ENCODE measurements around the gene DMAP1. TPM values are rescaled to one million over a fixed set of nuclear protein-coding genes. Genes with fewer than 3 reads are reported as not detected.

DMAP1 gene
- total RNA-seq, 1 donor from 2014 or later: 34.8 TPM

- no peak for DNase-seq (ENCODE audit: low read depth, low spot score)
Measured at GRCh38 chr1:44227211-44227610, 13.9 kb downstream of the DMAP1 start.

- no peak for DNase-seq (ENCODE audit: low read depth, low spot score)
Measured at GRCh38 chr1:44228218-44228617, 14.9 kb downstream of the DMAP1 start.

DNA sequence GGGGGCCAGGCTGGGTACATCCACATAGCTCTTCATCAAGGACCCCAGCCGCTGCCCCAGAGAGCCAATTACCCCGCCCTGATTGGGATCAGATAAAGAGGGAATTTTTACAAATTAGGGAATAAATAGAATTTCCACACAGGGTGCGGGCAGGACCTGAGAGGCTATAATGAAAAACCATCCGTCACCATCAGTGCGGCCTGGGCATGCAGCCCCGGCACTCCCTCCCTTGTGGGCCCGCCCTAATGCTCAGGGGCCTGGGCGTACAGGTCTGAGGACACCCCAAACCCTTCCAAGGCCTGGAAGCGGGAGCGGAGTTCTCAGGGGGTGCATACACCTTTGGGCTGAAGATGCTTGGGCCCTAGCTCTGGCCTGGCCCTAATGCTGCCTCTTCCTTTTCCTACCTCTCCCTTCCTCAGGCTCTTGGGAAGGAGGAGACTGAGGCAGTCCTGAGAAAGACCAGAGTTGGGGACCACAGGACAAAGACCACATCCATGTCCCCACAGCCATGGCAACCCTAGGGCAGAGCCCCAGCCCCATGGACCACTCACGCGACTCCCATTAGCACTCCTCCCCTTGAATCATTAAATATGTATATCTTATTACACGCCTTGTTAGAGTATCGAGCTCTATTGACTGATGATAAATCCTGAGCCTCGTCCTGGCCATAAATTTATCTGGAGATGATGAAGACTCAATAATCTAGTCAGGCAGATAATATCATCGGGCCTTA, 16.3 kb downstream of the DMAP1 start:
- DNase-seq (ENCODE audit: low read depth, low spot score): no peak

- no peak for DNase-seq (ENCODE audit: low read depth, low spot score)
Measured at GRCh38 chr1:44230796-44231195, 17.5 kb downstream of the DMAP1 start.

DNA sequence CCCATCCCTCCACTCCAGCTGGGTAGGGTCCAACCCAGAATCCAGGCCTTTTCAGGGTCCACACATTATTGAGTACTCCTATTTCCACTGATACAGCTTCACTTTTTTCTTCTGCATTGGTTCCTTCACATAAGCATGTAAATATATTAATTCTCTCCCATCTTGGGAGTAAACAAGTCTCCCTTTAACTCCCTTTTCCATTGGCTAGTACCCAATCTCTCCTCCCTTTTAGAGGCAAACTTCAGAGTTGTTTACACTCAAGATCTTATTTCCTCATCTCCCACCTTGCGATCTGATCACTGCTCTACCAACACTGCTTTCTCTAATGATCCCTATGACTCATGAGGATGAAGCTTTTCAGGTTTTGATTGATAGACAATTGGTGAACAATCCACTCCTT, 20.3 kb downstream of the DMAP1 start:
- no peak for DNase-seq (ENCODE audit: low read depth, low spot score)

- no peak for DNase-seq (ENCODE audit: low read depth, low spot score)
Measured at GRCh38 chr1:44235808-44236207, 22.5 kb downstream of the DMAP1 start.

DNA sequence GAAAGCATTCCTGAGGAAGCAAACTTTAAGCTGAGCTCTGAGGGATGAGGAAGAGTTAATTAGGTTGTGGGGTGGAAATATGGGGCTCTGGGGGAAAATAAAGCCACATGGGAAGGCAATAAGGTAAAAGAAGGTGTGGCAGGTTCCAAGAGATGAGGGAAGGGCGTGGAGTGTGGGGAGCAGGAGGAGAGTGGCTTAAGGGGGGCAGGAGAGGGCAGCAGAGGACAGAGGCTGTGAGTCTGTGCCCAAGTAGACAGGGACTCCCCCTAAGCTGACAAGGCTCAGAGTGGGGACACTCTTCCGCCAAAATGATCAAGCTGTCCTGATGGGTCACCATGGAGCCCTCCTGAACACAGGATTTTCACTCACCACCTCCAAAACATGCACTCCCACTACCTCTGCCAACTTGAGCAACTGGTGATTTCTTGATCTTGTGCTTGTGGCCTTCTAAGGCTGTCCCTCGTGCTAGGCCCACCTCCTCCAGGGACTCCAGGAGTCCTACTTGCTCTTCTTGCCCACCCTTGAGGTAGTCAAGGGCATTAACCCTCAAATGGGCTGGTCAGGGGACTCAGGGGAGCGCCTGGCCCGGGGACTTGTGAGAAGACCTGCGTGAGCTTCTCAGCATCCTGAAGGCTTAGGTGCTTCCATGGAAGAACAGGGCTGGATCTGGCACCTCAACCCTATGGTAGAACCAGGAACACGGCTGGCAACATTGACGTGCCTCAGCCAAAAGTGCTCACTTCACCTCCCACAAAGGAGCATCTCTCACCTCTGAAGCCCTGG, 23.4 kb downstream of the DMAP1 start:
- no peak for DNase-seq (ENCODE audit: low read depth, low spot score)

DNA sequence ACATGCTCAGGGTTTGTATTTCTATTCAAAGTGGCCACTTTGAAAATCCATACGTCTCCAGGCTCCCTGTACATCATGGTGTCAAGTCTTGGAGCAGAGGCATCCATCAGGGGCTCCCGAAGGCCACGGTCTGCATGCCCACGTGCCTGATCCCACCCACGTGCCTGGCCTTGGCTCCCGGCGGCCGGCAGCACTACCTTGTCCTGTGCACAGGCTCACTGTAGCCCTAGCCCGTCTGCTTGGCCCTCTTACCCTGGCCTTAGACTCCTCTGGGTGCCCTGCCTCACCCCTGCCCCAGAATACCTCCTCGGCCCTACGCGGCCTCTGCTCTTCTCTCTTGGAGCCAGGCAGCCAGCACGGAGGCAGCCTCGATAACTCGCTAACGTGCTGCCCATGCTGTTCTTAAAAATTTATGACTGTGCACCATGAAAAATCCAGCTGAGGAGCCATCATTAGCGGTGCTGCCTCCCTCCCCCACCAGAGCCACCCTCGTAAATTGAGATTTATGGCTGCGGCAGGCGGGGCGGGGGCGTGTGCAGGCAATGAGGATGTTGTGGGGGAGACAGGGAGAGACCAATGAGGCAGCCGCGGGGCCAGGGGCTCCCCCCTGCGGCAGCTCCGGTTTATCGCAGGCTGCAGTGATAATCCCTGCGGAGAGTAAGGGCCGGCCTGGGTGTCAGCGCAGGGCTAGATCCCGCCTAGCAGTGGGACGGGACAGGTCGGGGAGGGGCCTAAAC, 24.6 kb downstream of the DMAP1 start:
- no peak for DNase-seq (ENCODE audit: low read depth, low spot score)

DNA sequence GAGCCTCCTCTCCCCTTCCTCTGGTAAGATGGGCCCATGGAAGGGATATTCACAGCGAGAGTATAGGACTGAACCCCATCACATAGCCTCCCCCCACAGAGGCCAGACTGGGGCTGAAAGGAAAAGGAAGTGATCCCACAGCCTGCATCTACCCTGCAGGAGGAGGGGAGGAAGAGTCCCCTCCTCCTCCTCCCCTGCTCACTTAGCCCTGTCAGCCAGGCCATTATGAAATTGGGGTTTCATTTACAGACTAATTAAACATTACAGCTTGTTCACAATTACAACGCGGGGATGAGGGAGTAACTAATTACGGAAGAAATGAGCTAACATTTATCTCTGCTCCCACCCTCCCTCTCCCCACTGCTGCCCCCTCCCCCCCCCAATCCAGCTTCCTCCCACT, 25.4 kb downstream of the DMAP1 start:
- no peak for DNase-seq (ENCODE audit: low read depth, low spot score)

DNA sequence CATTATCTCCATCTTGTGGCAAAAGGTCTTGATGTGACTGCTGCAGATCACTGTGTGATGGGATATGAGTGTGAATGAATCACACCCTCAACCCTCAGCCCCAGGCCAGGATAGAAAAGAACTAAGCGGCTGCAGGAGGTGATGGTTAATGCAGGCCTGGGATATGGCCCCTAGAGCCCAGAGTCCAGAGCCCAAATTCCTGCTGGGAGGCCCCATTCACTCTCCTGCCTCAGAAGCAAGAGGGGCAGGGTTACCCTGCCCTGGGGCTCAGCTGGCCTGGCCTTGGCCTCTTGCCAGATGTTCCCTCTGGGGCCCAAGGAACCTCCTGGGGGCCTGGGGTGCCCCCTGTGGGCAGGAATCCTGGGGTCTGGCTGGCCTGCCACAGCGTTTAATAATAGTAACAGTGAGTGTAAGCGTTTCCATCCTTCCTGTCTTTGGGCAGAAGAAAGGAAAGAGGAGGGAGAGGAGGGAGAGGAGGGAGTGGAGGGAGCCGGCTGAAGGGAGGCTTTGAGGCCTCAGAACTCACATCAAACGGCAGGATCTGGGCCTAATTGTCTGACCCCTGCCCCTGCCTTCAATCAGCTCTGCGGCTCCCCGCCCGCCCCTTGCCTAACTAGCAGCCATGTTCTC, 26.2 kb downstream of the DMAP1 start:
- no peak for DNase-seq (ENCODE audit: low read depth, low spot score)

- no peak for DNase-seq (ENCODE audit: low read depth, low spot score)
Measured at GRCh38 chr1:44239961-44240371, 26.7 kb downstream of the DMAP1 start.

DNA sequence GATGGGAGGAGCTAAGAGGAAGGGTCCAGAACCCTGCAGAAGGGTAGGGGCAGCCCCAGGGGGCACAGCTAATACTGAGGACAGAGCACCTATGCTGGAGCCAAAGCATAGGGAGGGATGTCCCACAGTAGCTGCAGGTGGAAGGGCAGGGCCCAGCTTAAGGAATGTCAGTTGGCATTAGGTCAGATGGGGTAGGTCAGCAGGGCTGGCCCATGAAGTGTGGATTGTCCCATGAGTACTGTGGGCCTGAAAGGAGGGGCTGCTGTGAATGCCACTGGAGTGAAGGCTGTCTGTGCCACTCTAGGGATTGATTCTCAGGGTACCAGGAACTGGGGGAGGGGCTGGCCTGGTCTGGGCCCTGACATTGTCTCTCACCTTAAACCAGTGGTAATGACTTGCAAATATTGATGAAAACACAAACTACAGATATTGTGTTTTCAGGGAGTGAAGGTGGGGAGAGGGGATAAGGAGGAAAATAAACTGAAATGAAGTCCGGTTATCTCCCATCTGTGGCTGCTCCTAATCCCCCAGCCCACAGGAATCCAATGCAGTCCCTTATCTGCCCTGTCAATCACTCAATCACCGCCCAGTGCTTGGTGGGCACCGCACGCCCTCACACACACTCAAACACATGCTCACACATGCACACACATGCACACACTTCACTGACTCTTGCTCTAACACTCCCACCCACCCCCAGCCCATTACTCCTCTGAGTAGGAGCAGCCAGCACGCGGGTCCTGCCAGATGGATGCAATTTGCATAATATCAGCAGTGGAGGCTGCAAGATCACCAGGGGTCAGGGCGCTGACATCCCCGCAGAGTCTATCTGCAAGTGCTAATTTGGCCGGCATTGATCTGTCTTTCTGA, 27.8 kb downstream of the DMAP1 start:
- DNase-seq (ENCODE audit: low read depth, low spot score): no peak

DNA sequence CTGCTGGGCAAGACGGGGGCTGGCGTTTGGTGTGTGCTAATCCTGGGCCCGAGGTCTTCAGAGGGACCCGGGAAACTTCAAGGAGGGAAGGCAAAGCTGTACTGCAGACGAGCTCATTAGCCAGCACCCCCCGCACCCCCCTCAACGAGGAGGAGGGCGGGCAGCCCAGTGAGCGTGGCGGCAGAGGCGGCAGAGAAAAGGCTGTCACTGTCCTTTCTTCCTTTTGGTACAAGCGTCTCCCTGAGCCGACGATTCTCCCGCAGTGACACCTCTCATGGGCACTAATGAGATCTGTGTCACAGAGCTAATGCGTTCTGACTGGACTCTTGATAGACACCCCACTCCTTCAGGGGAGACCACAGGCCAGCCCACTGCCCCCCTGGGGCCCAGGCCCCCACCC, 29.5 kb downstream of the DMAP1 start:
- no peak for DNase-seq (ENCODE audit: low read depth, low spot score)

DNA sequence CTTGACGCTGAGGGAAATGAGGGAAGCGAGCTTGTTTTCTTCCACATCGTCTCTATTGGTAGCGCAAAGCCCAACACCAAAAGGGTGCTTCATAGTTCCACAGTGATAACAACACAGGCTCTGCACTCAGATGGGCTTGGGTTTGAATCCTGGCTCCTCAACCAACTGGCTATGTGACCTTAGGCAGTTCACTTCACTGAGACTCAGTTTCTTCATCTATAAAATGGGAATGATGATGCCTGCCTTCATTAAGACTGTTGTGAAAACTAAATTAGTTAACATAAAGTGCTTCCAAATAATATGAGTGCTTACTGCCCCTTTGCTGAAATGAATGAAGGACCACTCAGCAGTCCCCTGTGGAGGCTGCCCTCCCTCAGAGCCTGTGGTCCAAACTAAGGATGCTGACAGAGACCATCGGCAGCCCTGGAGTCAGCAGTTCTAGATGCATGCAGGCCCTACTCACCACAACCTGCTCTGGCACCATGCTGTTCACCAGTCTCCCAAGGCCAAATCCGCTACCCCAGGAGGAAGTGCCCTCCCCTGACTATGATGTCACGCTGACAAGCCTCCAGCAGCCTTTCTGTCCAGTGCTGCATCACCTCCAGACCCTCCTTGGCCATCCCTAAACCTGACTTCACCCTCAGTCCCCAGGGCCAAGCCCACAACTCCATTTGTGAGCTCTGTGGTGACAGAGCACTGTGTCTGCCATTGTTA, 30.7 kb downstream of the DMAP1 start:
- no peak for DNase-seq (ENCODE audit: low read depth, low spot score)

GRCh38 chr1:44244986-44245385, 31.7 kb downstream of the DMAP1 start:
- no peak for DNase-seq (ENCODE audit: low read depth, low spot score)

GRCh38 chr1:44246806-44247205, 33.5 kb downstream of the DMAP1 start:
- no peak for DNase-seq (ENCODE audit: low read depth, low spot score)

- no peak for DNase-seq (ENCODE audit: low read depth, low spot score)
Measured at GRCh38 chr1:44249543-44249942, 36.3 kb downstream of the DMAP1 start.

DNA sequence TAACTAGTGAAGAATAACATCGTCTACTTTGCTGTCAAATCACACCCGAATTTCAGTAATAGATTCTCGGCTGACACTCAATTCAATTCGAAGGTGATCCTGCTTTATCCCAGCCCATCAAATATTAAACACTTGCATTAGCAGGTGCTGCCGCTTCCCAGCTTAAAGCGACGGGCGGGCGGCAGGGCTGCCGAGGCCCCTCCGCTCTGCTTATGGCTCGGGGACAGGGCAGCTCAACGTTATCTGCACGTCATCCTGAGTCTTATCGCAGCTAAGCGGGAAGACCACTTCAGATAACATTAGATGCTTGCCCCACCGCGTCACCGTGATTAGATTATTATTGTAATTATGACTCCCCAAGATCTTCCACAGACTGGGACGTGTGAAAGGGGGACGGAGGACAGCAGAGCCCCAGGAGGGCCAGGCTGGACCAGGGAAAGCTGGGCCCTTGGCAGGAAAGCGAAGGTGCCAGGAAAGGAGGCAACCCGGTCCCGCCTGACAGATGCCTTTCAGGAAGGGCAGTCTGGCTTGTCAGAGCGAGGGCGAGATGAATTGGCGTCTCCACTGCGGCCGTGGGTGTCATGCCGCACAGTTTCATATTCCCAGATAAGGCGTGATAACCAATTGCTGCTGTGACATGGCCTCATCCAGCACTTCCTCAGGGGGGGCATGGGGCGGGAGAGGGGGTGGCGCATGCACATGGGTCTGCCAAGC, 37.0 kb downstream of the DMAP1 start:
- no peak for DNase-seq (ENCODE audit: low read depth, low spot score)

DNA sequence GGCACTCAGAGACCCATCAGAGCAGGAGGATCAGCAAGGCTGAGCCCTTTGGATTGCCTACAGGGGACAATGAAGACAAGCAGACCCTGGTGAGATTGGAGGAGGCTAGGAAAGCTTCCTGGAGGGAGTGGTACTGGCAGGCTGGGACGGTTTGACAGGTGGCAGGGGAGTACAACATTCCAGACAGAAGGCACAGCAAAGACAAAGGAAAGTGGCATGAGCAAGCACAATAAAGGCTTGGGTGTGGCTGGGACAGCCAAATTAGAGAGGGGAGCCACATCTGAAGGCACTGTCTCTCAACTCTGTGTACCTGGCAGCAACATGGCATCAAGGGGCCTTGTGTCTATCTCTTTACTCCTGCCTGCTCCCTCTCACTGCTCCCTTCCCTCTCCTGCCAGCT, 38.2 kb downstream of the DMAP1 start:
- DNase-seq (ENCODE audit: low read depth, low spot score): no peak
